Transverse colon (tissue), 4 donors: ENCODE measurements around the gene CCDC34. TPM values are rescaled to one million over a fixed set of nuclear protein-coding genes. Genes with fewer than 3 reads are reported as not detected.
A peak's percentile ranks its signal among the peaks of the same experiment; 100 is the strongest.

ENCODE experiments used
- DNase-seq: peaks from one replicate; pipeline ENCODE4 v3.0.0-alpha.2; 2019
- H3K27ac ChIP-seq, 4 donors: fragments of 200-600 bp; sonication (generic); 2 replicates each; pipeline ENCODE4 v1.5.1; 2016 to 2018; ENCODE audit warnings: inconsistent platforms in 4 of 4
- H3K27me3 ChIP-seq: fragments of 200-600 bp; sonication (generic); 2 replicates; pipeline ENCODE4 v1.5.1; 2017; ENCODE audit warnings: inconsistent platforms
- H3K36me3 ChIP-seq, 4 donors: fragments of 200-600 bp; sonication (generic); 2 replicates each; pipeline ENCODE4 v1.5.1; 2017 to 2019; ENCODE audit warnings: inconsistent platforms in 4 of 4
- H3K4me1 ChIP-seq, 4 donors: fragments of 200-600 bp; sonication (generic); 2 replicates each; pipeline ENCODE4 v1.5.1; 2017 to 2020; ENCODE audit warnings: inconsistent platforms in 4 of 4
- H3K4me3 ChIP-seq, 4 donors: fragments of 200-600 bp; sonication (generic); 1 replicate in 1 of 4; 2 replicates in 3 of 4; pipeline versions ENCODE4 v1.5.1 to v1.6.1; 2017 to 2019; ENCODE audit warnings: inconsistent platforms in 4 of 4
- H3K9me3 ChIP-seq, 2 donors: fragments of 200-600 bp; sonication (generic); 2 replicates each; pipeline ENCODE4 v1.5.1; 2017 to 2019; ENCODE audit warnings: inconsistent platforms in 2 of 2
- EP300 ChIP-seq: sonication (generic); formaldehyde crosslinking; IDR thresholded peaks from one replicate; pipeline ENCODE4 v1.6.1; 2017; ENCODE audit warnings: antibody characterized with exemption, low read depth
- POLR2A ChIP-seq: fragments of 450-650 bp; IDR thresholded peaks from one replicate; pipeline ENCODE4 v1.6.1; 2016; ENCODE audit warnings: antibody characterized with exemption, mild to moderate bottlenecking, moderate library complexity
- POLR2AphosphoS5 ChIP-seq, 3 donors: sonication (generic); formaldehyde crosslinking; IDR thresholded peaks; one replicate each; pipeline ENCODE4 v1.6.1; 2016; ENCODE audit warnings: antibody characterized with exemption in 3 of 3
- WGBS, 2 donors: methylation state at CpG; one replicate each; pipeline ENCODE4 v1.1.5; 2018; ENCODE audit warnings: low coverage in 1 of 2; 5-methylcytosine and 5-hydroxymethylcytosine counted together
- in situ Hi-C, 4 donors: fragments of 200-750 bp; cut with MboI; loops; one replicate each; pipeline versions ENCODE4 v1.15.0 to v1.15.1; 2017; ENCODE audit warnings: low sequenced_read_pairs in 3 of 4, low pct_ligation_motif_present in 1 of 4, low pct_unique_long_range_greater_than_20kb in 1 of 4
- intact Hi-C: fragments of 100-400 bp; cut with DNase I; formaldehyde crosslinking; loops from one replicate; pipeline ENCODE4 v1.15.1; 2023; ENCODE audit warnings: low total_unique reads
- total RNA-seq, 4 donors: library from RNA; depleted of rRNA; stranded (reverse); fragments of >200 nt; gene quantifications; one replicate each; pipeline ENCODE4 v1.1.0, GENCODE V29; 2016
- TF ChIP-seq, protein P1 (sequence below), 5 experiments: fragments of 200-600 bp in 3 of 5; fragments of 450-650 bp in 2 of 5; sonication (generic) in 3 of 5; IDR thresholded peaks; 1 replicate in 2 of 5; 2 replicates in 3 of 5; pipeline ENCODE4 v1.5.1; 2016 to 2017; ENCODE audit warnings: antibody characterized with exemption in 5 of 5, inconsistent platforms in 3 of 5, mild to moderate bottlenecking in 2 of 5, moderate library complexity in 1 of 5

Gene CCDC34
- total RNA-seq, 4 donors from 2014 or later, result 0.40 to 6.8 (median 5.6) TPM; not detected in 1

DNA sequence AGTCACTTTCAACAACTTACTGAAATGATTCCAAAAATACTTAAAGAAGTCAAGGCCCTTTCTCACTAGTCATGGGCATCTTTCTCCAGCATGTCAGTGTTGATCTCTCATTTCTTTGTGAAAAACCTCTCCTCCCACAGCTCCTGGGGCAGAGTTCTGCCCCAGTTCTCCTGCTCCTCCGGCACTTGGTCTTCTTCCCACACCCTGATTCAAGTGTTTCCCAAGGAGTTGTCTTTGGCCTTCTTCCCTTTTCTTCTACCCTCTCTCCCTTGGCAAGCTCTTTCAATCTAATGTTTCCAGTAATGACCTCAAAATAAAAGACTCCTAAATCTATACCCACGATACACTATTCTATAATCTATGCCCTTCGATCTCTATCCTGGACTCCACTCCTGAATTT is 42.1 kb upstream of the CCDC34 start:
- 86 to 95% methylated on average over 3 of the region's 3 CpGs for WGBS, 2 donors
- no peak for TF ChIP-seq EP300
- no peak for TF ChIP-seq POLR2A
- TF ChIP-seq, protein P1, sequence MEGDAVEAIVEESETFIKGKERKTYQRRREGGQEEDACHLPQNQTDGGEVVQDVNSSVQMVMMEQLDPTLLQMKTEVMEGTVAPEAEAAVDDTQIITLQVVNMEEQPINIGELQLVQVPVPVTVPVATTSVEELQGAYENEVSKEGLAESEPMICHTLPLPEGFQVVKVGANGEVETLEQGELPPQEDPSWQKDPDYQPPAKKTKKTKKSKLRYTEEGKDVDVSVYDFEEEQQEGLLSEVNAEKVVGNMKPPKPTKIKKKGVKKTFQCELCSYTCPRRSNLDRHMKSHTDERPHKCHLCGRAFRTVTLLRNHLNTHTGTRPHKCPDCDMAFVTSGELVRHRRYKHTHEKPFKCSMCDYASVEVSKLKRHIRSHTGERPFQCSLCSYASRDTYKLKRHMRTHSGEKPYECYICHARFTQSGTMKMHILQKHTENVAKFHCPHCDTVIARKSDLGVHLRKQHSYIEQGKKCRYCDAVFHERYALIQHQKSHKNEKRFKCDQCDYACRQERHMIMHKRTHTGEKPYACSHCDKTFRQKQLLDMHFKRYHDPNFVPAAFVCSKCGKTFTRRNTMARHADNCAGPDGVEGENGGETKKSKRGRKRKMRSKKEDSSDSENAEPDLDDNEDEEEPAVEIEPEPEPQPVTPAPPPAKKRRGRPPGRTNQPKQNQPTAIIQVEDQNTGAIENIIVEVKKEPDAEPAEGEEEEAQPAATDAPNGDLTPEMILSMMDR (IDR thresholded peaks at IDR 0.05), result no peak
- TF ChIP-seq POLR2AphosphoS5 (IDR thresholded peaks at IDR 0.05), result no peak
- Histone ChIP-seq H3K4me1 (peaks cover 7 to 23% (median 12%) of the 10 kb centered on the region in 4 donors), H3K36me3 (no peaks in the 10 kb centered on the region), H3K9me3 (no peaks in the 10 kb centered on the region), H3K27me3 (no peaks in the 10 kb centered on the region), H3K4me3 (no peak overlapping the region), H3K27ac (no peak overlapping the region)
- intact Hi-C loops, result no loop called here
- no peak for DNase-seq
- in situ Hi-C loops, result no loop called here

GRCh38 chr11:27404427-27404826 is 41.4 kb upstream of the CCDC34 start:
- intact Hi-C loops, result no loop called here
- H3K27me3 ChIP-seq, result no peaks in the 10 kb centered on the region
- no peaks in the 10 kb centered on the region for H3K36me3 ChIP-seq
- TF ChIP-seq POLR2A, result no peak
- TF ChIP-seq, protein P1 (IDR thresholded peaks at IDR 0.05), result no peak
- TF ChIP-seq EP300, result no peak
- TF ChIP-seq POLR2AphosphoS5 (IDR thresholded peaks at IDR 0.05), result no peak
- H3K27ac ChIP-seq, result no peak overlapping the region
- H3K9me3 ChIP-seq, result no peaks in the 10 kb centered on the region
- in situ Hi-C loops, result no loop called here
- H3K4me3 ChIP-seq, result no peak overlapping the region
- whole genome bisulfite sequencing, 2 donors, result 91 to 100% methylated on average over 2 of the region's 2 CpGs
- DNase-seq, result no peak
- peaks cover 7 to 23% (median 12%) of the 10 kb centered on the region in 4 donors for H3K4me1 ChIP-seq

DNA sequence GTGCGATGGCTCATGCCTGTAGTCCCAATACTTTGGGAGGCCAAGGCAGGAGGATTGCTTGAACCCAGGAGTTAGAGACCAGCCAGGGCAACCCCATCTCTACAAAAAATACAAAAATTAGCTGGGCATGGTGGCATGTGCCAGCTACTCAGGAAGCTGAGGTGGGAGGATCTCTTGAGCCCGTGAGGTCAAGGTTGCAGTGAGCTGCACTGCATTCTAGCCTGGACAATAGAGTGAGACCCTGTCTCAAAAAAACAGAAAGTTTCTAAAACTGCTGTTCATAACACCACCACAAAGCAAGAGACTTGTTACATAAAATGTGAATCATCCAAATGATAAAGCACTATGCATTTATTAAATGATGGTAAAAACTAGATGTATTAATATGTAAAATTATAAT is 40.2 kb upstream of the CCDC34 start:
- 73 to 92% methylated on average over 2 of the region's 2 CpGs for WGBS, 2 donors
- Histone ChIP-seq H3K4me3 (no peak overlapping the region), H3K27me3 (no peaks in the 10 kb centered on the region), H3K27ac (peak overlapping the region in 2 of 4 donors; percentile 74 to 78), H3K36me3 (no peaks in the 10 kb centered on the region), H3K9me3 (no peaks in the 10 kb centered on the region), H3K4me1 (peaks cover 7 to 32% (median 18%) of the 10 kb centered on the region in 4 donors)
- intact Hi-C loops (no loop called here), in situ Hi-C loops (no loop called here)
- TF ChIP-seq EP300 (no peak), POLR2A (no peak), POLR2AphosphoS5 (IDR thresholded peaks at IDR 0.05) (no peak)
- TF ChIP-seq, protein P1 (IDR thresholded peaks at IDR 0.05), result no peak
- no peak for DNase-seq

GRCh38 chr11:27402450-27402849 is 39.4 kb upstream of the CCDC34 start:
- no peaks in the 10 kb centered on the region for H3K27me3 ChIP-seq
- H3K4me1 ChIP-seq, result peaks cover 7 to 39% (median 25%) of the 10 kb centered on the region in 4 donors

More at GRCh38 chr11:27402450-27402849, 39.4 kb upstream of the CCDC34 start:
- in situ Hi-C loops (no loop called here), intact Hi-C loops (no loop called here)
- Histone ChIP-seq H3K36me3 (no peaks in the 10 kb centered on the region), H3K9me3 (no peaks in the 10 kb centered on the region), H3K27ac (peak overlapping the region; percentile 68 to 78 (median 74)), H3K4me3 (no peak overlapping the region)
- DNase-seq, result no peak
- TF ChIP-seq POLR2AphosphoS5 (IDR thresholded peaks at IDR 0.05) (no peak), POLR2A (no peak), EP300 (no peak)
- TF ChIP-seq, protein P1 (IDR thresholded peaks at IDR 0.05), result no peak
- WGBS, 2 donors, result 67 to 84% methylated on average over 1 to 2 of the region's 2 CpGs
